Measurements from ENCODE around the gene INPP4A. TPM values are rescaled to one million over a fixed set of nuclear protein-coding genes. Genes with fewer than 3 reads are reported as not detected.

The INPP4A gene
- total and polyA plus RNA-seq, 10 of the 15 experiments (the other 5 are each of a cell fraction or from before 2014, with no cell fraction given), result 4.7 to 62.3 (median 36.9) TPM

GRCh38 chr2:98570356-98570755, 125.7 kb downstream of the INPP4A start (continued):
- TF ChIP-seq E2F4 (IDR thresholded peaks at IDR 0.05; ENCODE audit: low read depth, low read length) (no peak), KDM1A (IDR thresholded peaks at IDR 0.05; ENCODE audit: borderline replicate concordance) (no peak), ZNF207 (IDR thresholded peaks at IDR 0.05; ENCODE audit: borderline replicate concordance) (no peak), STAT1 (conservative IDR thresholded peaks at IDR 0.05) (no peak)

GRCh38 chr2:98571121-98571701, 126.6 kb downstream of the INPP4A start:
- RAD21 ChIA-PET (ENCODE audit: unreplicated experiment), result no interaction called here
- POLR2A ChIA-PET, result no interaction called here
- Histone ChIP-seq H3K36me3 (ENCODE audit: control insufficient read depth in 2 of 2, insufficient read depth in 2 of 2, low read length in 1 of 2) (peaks cover 54 to 61% of the 10 kb centered on the region in 2 experiments), H3K79me2 (ENCODE audit: control insufficient read depth, insufficient read depth, low read length) (no peaks in the 10 kb centered on the region), H3K4me2 (ENCODE audit: control insufficient read depth, insufficient read depth) (no peak overlapping the region), H3K27ac (ENCODE audit: control insufficient read depth, insufficient read depth) (no peak overlapping the region), H2AFZ (ENCODE audit: control insufficient read depth, low read depth, low read length) (no peak overlapping the region), H3K9me3 (replicated peaks; ENCODE audit: control insufficient read depth, insufficient read depth, low read length) (no peaks in the 10 kb centered on the region), H3K4me1 (ENCODE audit: control insufficient read depth, insufficient read depth, low read length) (no peaks in the 10 kb centered on the region), H3K27me3 (replicated peaks in 1 of 2; ENCODE audit: control insufficient read depth in 2 of 2, insufficient read depth in 2 of 2, low read length in 1 of 2) (no peaks in the 10 kb centered on the region), H3K9ac (ENCODE audit: control insufficient read depth, insufficient read depth, low read length) (no peak overlapping the region), H4K20me1 (ENCODE audit: control insufficient read depth, insufficient read depth) (no peaks in the 10 kb centered on the region), H3K4me3 (no peak overlapping the region)
- CTCF ChIA-PET, result no interaction called here
- no TSS peak for BruUV-seq (replicated peaks)
- 96% methylated on average over 13 of the region's 13 CpGs for WGBS (ENCODE audit: insufficient coverage, insufficient replicate concordance, low lambda C conversion rate, missing lambda C conversion rate)
- no peak for DNase-seq (ENCODE audit: low read depth, low spot score)
- in situ Hi-C loops (cut with MboI) (no loop called here), intact Hi-C loops (cut with micrococcal nuclease; ENCODE audit: unreplicated experiment) (no loop called here)
- SMC1A ChIA-PET (ENCODE audit: uncharacterized antibody, unreplicated experiment), result no interaction called here
- no peak for ATAC-seq
- no peak for FAIRE-seq
- TF ChIP-seq SMAD5 (IDR thresholded peaks at IDR 0.05; ENCODE audit: low read depth), result no peak
- TF ChIP-seq ZNF622 (IDR thresholded peaks at IDR 0.05), result no peak
- TF ChIP-seq ASH2L (IDR thresholded peaks at IDR 0.05; ENCODE audit: borderline replicate concordance, low read depth), result no peak
- TF ChIP-seq, protein P1, sequence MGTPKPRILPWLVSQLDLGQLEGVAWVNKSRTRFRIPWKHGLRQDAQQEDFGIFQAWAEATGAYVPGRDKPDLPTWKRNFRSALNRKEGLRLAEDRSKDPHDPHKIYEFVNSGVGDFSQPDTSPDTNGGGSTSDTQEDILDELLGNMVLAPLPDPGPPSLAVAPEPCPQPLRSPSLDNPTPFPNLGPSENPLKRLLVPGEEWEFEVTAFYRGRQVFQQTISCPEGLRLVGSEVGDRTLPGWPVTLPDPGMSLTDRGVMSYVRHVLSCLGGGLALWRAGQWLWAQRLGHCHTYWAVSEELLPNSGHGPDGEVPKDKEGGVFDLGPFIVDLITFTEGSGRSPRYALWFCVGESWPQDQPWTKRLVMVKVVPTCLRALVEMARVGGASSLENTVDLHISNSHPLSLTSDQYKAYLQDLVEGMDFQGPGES (IDR thresholded peaks at IDR 0.05), result no peak
- TF ChIP-seq PML (IDR thresholded peaks at IDR 0.05; ENCODE audit: low read length), result no peak
- no peak for TF ChIP-seq ZBED1 (IDR thresholded peaks at IDR 0.05; ENCODE audit: borderline replicate concordance)
- TF ChIP-seq ZNF384 (IDR thresholded peaks at IDR 0.05; ENCODE audit: borderline replicate concordance, low read depth, low read length), result no peak
- no peak for TF ChIP-seq CHD2 (IDR thresholded peaks at IDR 0.05; ENCODE audit: borderline replicate concordance, low read depth, low read length)
- no peak for TF ChIP-seq SMAD1 (IDR thresholded peaks at IDR 0.05; ENCODE audit: low read depth, partially characterized antibody)
- TF ChIP-seq MAX (IDR thresholded peaks at IDR 0.05; ENCODE audit: low read depth, low read length), result no peak
- TF ChIP-seq IKZF2 (IDR thresholded peaks at IDR 0.05), result no peak
- TF ChIP-seq ZNF24 (IDR thresholded peaks at IDR 0.05), result no peak
- TF ChIP-seq, protein P2, sequence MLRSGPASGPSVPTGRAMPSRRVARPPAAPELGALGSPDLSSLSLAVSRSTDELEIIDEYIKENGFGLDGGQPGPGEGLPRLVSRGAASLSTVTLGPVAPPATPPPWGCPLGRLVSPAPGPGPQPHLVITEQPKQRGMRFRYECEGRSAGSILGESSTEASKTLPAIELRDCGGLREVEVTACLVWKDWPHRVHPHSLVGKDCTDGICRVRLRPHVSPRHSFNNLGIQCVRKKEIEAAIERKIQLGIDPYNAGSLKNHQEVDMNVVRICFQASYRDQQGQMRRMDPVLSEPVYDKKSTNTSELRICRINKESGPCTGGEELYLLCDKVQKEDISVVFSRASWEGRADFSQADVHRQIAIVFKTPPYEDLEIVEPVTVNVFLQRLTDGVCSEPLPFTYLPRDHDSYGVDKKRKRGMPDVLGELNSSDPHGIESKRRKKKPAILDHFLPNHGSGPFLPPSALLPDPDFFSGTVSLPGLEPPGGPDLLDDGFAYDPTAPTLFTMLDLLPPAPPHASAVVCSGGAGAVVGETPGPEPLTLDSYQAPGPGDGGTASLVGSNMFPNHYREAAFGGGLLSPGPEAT (IDR thresholded peaks at IDR 0.05; ENCODE audit: low read depth), result no peak
- TF ChIP-seq JUNB (IDR thresholded peaks at IDR 0.05), result no peak
- TF ChIP-seq, protein P3, sequence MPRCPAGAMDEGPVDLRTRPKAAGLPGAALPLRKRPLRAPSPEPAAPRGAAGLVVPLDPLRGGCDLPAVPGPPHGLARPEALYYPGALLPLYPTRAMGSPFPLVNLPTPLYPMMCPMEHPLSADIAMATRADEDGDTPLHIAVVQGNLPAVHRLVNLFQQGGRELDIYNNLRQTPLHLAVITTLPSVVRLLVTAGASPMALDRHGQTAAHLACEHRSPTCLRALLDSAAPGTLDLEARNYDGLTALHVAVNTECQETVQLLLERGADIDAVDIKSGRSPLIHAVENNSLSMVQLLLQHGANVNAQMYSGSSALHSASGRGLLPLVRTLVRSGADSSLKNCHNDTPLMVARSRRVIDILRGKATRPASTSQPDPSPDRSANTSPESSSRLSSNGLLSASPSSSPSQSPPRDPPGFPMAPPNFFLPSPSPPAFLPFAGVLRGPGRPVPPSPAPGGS (IDR thresholded peaks at IDR 0.05; ENCODE audit: borderline replicate concordance, insufficient read depth, low read depth, low read length, poor library complexity, severe bottlenecking), result no peak
- TF ChIP-seq BHLHE40 (IDR thresholded peaks at IDR 0.05; ENCODE audit: borderline replicate concordance in 1 of 2, low read depth in 2 of 2, low read length in 1 of 2), result no peak

Measured in GM12878 (cell line).